A673 (cell line): ENCODE results near the gene DLEC1.

Experiments
- EZH2 ChIP-seq: fragments of 200-600 bp; sonication (generic); IDR thresholded peaks from 2 replicates; pipeline ENCODE4 v1.6.1; 2017; ENCODE audit warnings: borderline replicate concordance, low read depth, mild to moderate bottlenecking, mixed read lengths, antibody characterized with exemption, low read length; ENCODE audit not compliant: poor library complexity, severe bottlenecking
- TF ChIP-seq, protein P1 (sequence below): fragments of 300-800, 200-600 bp; sonication (generic); conservative IDR thresholded peaks from 2 replicates; pipeline ENCODE4 v1.5.1; 2017; ENCODE audit warnings: low read depth, mild to moderate bottlenecking, antibody characterized with exemption, low read length, moderate library complexity, mixed read lengths

DNA sequence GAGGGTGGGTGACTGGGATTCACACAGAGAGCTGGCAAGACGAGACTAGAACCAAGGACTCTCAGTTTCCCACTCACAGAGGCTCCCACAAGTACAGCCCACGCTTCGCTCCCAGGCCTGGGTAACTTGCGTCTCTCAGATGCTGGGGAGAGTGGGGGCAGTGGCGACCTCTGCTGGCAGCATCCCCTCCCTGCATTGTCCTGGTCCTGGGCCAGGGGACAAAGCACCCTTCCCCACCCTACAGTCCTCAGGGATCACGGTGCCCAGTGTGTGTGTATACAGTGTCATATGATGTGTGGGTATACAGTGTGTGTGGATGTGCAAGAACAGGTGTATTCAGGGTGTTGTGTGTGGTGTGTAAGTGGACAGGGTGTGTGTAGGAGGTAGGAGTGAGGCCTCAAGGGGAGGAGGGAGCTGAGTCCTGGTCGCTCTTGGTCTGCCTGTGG lies 35.6 kb upstream of the DLEC1 start:
- no peak for TF ChIP-seq EZH2
- TF ChIP-seq, protein P1, sequence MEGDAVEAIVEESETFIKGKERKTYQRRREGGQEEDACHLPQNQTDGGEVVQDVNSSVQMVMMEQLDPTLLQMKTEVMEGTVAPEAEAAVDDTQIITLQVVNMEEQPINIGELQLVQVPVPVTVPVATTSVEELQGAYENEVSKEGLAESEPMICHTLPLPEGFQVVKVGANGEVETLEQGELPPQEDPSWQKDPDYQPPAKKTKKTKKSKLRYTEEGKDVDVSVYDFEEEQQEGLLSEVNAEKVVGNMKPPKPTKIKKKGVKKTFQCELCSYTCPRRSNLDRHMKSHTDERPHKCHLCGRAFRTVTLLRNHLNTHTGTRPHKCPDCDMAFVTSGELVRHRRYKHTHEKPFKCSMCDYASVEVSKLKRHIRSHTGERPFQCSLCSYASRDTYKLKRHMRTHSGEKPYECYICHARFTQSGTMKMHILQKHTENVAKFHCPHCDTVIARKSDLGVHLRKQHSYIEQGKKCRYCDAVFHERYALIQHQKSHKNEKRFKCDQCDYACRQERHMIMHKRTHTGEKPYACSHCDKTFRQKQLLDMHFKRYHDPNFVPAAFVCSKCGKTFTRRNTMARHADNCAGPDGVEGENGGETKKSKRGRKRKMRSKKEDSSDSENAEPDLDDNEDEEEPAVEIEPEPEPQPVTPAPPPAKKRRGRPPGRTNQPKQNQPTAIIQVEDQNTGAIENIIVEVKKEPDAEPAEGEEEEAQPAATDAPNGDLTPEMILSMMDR, result peak; percentile 75
